Kidney capillary endothelial cell (primary cell): Measurements from ENCODE around the gene RBM39.

Experiments
- DNase-seq: peaks from one replicate; pipeline ENCODE4 v3.0.0-alpha.2; 2018; ENCODE audit warnings: low spot score

RBM39 gene

GRCh38 chr20:35674921-35675320 is 67.1 kb downstream of the RBM39 start:
- DNase-seq: no peak

- DNase-seq: no peak
These were observed 68.2 kb downstream of the RBM39 start for GRCh38 chr20:35673884-35674283.

GRCh38 chr20:35669681-35670080 is 72.4 kb downstream of the RBM39 start:
- DNase-seq: no peak

GRCh38 chr20:35669221-35669620 is 72.8 kb downstream of the RBM39 start:
- DNase-seq: no peak

GRCh38 chr20:35665949-35666288 is 76.1 kb downstream of the RBM39 start:
- DNase-seq: no peak

GRCh38 chr20:35664466-35665206 is 77.4 kb downstream of the RBM39 start, which contains the start of the genes CPNE1 and RBM12:
TSS of gene CPNE1 (minus strand) at chr20:35664900. CDS start at chr20:35632923, 31,977 bp downstream.
TSS of gene RBM12 (minus strand) at chr20:35664900. CDS start at chr20:35655322, 9,578 bp downstream.
- peak; percentile 91 for DNase-seq

- DNase-seq: peak; percentile 16
These were observed 78.3 kb downstream of the RBM39 start for GRCh38 chr20:35663516-35664465.

- no peak for DNase-seq
These were observed 79.5 kb downstream of the RBM39 start for GRCh38 chr20:35662551-35662950.

- no peak for DNase-seq
These were observed 80.2 kb downstream of the RBM39 start for GRCh38 chr20:35661908-35662307.

- DNase-seq: no peak
These were observed 81.0 kb downstream of the RBM39 start for GRCh38 chr20:35661053-35661452.

- no peak for DNase-seq
These were observed 81.7 kb downstream of the RBM39 start for GRCh38 chr20:35660122-35660937.

- no peak for DNase-seq
These were observed 84.8 kb downstream of the RBM39 start for GRCh38 chr20:35657271-35657670.

- no peak for DNase-seq
These were observed 87.6 kb downstream of the RBM39 start for GRCh38 chr20:35654415-35654814.

- no peak for DNase-seq
These were observed 88.2 kb downstream of the RBM39 start for GRCh38 chr20:35653893-35654292.
